Activated B cell treated with CpG ODN at 0.5 μM for 24 hours (primary cell): ENCODE data around the gene ARHGEF2. TPM values are rescaled to one million over a fixed set of nuclear protein-coding genes. Genes with fewer than 3 reads are reported as not detected.
A peak's percentile ranks its signal among the peaks of the same experiment; 100 is the strongest.

Source experiments
- ATAC-seq: fragments of 200-7000 bp; cut with Tn5 transposase; one replicate; pipeline ENCODE4 v1.10.0; 2021; ENCODE audit warnings: low read depth, mild to moderate bottlenecking, moderate library complexity
- CTCF ChIA-PET: fragments of 350-600 bp; sonication (Branson Sonifier 250); formaldehyde crosslinking; loops from one replicate; lab custom pipeline; 2021; ENCODE audit warnings: antibody characterized with exemption; lab: Charles Lee
- POLR2A ChIA-PET: fragments of 350-600 bp; sonication (Branson Sonifier 250); formaldehyde crosslinking; loops from one replicate; lab custom pipeline; 2021; ENCODE audit warnings: antibody characterized with exemption; lab: Charles Lee
- DNase-seq: peaks from one replicate; pipeline ENCODE4 v3.0.0; 2022
- H3K27ac Mint-ChIP-seq: one replicate; pipeline ENCODE4 v1.8.0; 2020; ENCODE audit warnings: mixed read lengths
- H3K27me3 Mint-ChIP-seq: one replicate; pipeline ENCODE4 v1.8.0; 2021; ENCODE audit warnings: mixed read lengths
- H3K36me3 Mint-ChIP-seq: one replicate; pipeline ENCODE4 v1.8.0; 2021; ENCODE audit warnings: low read depth, mixed read lengths
- H3K4me1 Mint-ChIP-seq: one replicate; pipeline ENCODE4 v1.8.0; 2021; ENCODE audit warnings: mixed read lengths
- H3K4me3 Mint-ChIP-seq: one replicate; pipeline ENCODE4 v1.8.0; 2020; ENCODE audit warnings: mild to moderate bottlenecking, mixed read lengths
- H3K9me3 Mint-ChIP-seq: one replicate; pipeline ENCODE4 v1.8.0; 2020; ENCODE audit warnings: mixed read lengths
- intact Hi-C: fragments of 100-400 bp; cut with micrococcal nuclease; formaldehyde crosslinking; loops from one replicate; pipeline ENCODE4 v1.15.1; 2024
- total RNA-seq: library from RNA; stranded (reverse); gene quantifications from 2 replicates; pipeline ENCODE4 v1.2.3, GENCODE V29; 2022
- TF ChIP-seq, protein P1 (sequence below): fragments of 200-600 bp; IDR thresholded peaks from one replicate; pipeline ENCODE4 v1.8.0; 2022; ENCODE audit warnings: antibody characterized with exemption, mild to moderate bottlenecking

The ARHGEF2 gene
- total RNA-seq, 1 donor from 2014 or later: 207 TPM

DNA sequence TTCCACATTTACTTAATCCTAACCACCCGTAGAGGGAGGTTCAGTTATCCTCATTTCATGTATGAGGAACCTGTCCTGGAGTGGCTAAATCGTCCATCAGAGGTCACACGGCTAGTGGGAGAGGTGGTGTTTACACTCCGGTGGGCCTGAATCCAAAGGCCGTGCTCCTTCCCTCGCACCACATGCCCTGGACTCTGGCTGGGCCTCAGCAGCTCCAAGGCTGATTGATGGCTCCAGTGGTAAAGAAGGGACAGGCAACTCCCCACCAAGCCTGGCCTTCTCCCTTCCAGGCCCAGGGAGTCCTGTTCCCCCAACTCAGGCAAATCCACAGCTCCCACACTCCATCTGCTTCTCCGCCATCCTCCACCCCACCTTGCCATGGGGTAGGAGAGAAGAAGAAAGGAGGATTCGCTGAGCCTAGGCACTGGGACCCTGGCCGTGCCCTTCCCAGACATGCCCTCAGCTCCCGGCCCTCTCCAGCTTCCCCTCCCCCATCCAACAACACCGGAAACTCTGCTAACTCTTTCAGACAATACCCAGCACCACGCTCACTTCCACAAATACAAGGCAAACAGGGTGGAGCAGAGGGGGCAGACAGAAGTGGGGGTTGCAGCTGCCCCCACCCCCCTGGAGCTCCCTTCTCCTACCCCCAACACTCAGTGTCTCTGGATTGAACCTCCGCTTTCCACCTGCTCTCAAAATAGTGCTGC, 10.9 kb downstream of the ARHGEF2 start:
- intact Hi-C loops: loop anchor here (2.0 kb wide), 1 partner anchor 15 kb away; no protein-coding TSS in a partner anchor
- no peaks in the 10 kb centered on the region for H3K9me3 Mint-ChIP-seq
- H3K27ac Mint-ChIP-seq: peak overlapping the region; percentile 80
- ATAC-seq: no peak
- peaks cover 82% of the 10 kb centered on the region for H3K4me1 Mint-ChIP-seq
- TF ChIP-seq, protein P1, sequence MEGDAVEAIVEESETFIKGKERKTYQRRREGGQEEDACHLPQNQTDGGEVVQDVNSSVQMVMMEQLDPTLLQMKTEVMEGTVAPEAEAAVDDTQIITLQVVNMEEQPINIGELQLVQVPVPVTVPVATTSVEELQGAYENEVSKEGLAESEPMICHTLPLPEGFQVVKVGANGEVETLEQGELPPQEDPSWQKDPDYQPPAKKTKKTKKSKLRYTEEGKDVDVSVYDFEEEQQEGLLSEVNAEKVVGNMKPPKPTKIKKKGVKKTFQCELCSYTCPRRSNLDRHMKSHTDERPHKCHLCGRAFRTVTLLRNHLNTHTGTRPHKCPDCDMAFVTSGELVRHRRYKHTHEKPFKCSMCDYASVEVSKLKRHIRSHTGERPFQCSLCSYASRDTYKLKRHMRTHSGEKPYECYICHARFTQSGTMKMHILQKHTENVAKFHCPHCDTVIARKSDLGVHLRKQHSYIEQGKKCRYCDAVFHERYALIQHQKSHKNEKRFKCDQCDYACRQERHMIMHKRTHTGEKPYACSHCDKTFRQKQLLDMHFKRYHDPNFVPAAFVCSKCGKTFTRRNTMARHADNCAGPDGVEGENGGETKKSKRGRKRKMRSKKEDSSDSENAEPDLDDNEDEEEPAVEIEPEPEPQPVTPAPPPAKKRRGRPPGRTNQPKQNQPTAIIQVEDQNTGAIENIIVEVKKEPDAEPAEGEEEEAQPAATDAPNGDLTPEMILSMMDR: no peak
- H3K4me3 Mint-ChIP-seq: peak overlapping the region; percentile 56
- H3K36me3 Mint-ChIP-seq: peaks cover 78% of the 10 kb centered on the region
- H3K27me3 Mint-ChIP-seq: no peaks in the 10 kb centered on the region
- ChIA-PET CTCF (interaction anchor here (0.7 to 1.8 kb wide), 4 partner anchors 11 to 29 kb away, joined by 3 to 7 read pairs (median 4); partner anchors contain the start of gene ARHGEF2), POLR2A (interaction anchor here (0.6 to 7.2 kb wide), 13 partner anchors 7 to 280 kb away, joined by 3 to 113 read pairs (median 5); partner anchors contain the start of genes ARHGEF2 and KHDC4)
- DNase-seq: no peak

DNA sequence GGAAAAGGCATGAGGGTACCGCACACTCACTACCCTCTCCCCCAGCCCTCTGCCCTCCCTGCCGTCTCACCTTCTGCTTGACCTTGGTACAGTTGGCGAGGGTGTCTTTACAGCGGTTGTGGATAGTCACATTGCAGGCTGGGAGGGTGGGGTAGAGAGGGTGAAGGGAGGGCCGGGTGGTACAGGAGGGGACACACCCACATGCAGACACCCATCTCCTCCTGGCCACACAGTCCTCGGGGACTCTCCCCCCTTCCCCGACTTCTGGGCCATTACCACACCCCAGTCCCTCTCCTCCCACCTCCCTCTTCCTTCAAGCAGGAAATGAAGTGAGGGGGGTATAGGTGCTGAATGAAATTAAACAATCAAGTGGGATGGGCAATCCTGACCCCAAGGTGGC, 11.6 kb downstream of the ARHGEF2 start:
- Mint-ChIP-seq H3K4me3 (no peak overlapping the region), H3K27me3 (no peaks in the 10 kb centered on the region), H3K36me3 (peaks cover 79% of the 10 kb centered on the region), H3K4me1 (peaks cover 82% of the 10 kb centered on the region), H3K27ac (peak overlapping the region; percentile 77), H3K9me3 (no peaks in the 10 kb centered on the region)
- ChIA-PET POLR2A (interaction anchor here (1.1 to 7.2 kb wide), 5 partner anchors 8 to 33 kb away, joined by 3 to 113 read pairs (median 5); partner anchors contain the start of genes ARHGEF2 and KHDC4), CTCF (interaction anchor here (1.5 to 1.8 kb wide), 2 partner anchors 17 to 29 kb away, joined by 4 to 7 read pairs; no protein-coding TSS in a partner anchor)
- TF ChIP-seq, protein P1: no peak
- intact Hi-C loops: loop anchor here (2.0 kb wide), 1 partner anchor 16 kb away; no protein-coding TSS in a partner anchor
- no peak for ATAC-seq
- DNase-seq: no peak

DNA sequence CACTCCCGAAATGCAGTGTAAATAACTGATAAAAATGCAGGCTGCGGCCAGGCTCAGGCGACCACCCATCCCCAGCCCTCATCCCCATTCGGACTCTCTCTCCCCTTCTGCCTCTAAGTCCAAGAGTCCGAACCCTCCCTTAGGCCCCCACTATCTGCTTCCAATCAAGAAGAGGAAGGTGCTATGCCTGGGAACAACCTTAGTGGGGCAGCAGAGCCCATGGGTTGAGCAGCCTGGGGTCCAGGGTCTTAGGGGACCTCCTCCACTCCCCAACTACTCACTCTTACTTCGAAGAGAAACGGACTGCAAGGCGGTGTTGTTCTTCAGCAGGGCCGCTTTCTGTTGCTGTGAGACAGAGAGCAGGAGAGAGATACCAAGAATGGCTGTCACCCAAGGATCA, 12.2 kb downstream of the ARHGEF2 start:
- ChIA-PET CTCF (interaction anchor here (0.8 to 1.5 kb wide), 2 partner anchors 8 to 18 kb away, joined by 3 to 4 read pairs; no protein-coding TSS in a partner anchor), POLR2A (interaction anchor here (1.9 to 7.2 kb wide), 2 partner anchors 9 to 13 kb away, joined by 4 to 113 read pairs; partner anchors contain the start of gene ARHGEF2)
- no peak for DNase-seq
- no peaks in the 10 kb centered on the region for H3K27me3 Mint-ChIP-seq
- no peak for ATAC-seq
- H3K4me1 Mint-ChIP-seq: peaks cover 83% of the 10 kb centered on the region
- intact Hi-C loops: loop anchor here (2.0 kb wide), 1 partner anchor 17 kb away; no protein-coding TSS in a partner anchor
- H3K9me3 Mint-ChIP-seq: no peaks in the 10 kb centered on the region
- no peak overlapping the region for H3K4me3 Mint-ChIP-seq
- TF ChIP-seq, protein P1: no peak
- peaks cover 86% of the 10 kb centered on the region for H3K36me3 Mint-ChIP-seq
- H3K27ac Mint-ChIP-seq: peak overlapping the region; percentile 77

DNA sequence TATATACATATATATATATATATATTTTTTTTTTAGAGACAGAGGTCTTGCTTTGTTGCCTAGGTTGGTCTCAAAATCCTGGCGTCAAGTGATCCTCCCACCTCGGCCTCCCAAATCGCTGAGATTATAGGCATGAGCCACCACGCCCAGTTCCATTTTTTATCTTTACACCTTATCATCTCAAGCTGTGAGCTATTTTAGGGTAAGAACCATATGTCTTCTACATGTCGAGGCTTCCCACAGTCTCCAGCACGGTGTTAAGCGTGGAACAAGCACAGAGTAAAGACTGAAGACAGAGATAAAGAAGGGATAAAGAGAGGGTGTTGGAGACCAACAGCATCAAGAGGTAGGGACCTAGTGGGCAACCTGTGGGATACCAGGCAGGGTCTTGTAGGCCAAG, 14.2 kb downstream of the ARHGEF2 start:
- Mint-ChIP-seq H3K27me3 (no peaks in the 10 kb centered on the region), H3K27ac (peak overlapping the region; percentile 67), H3K36me3 (peaks cover 92% of the 10 kb centered on the region), H3K4me3 (no peak overlapping the region), H3K4me1 (peaks cover 83% of the 10 kb centered on the region), H3K9me3 (no peaks in the 10 kb centered on the region)
- DNase-seq: no peak
- CTCF ChIA-PET: interaction anchor here (1.0 kb wide), 1 partner anchor 25 kb away, joined by 3 read pairs; no protein-coding TSS in a partner anchor
- POLR2A ChIA-PET: interaction anchor here (2.2 kb wide), 1 partner anchor 19 kb away, joined by 11 read pairs; no protein-coding TSS in a partner anchor
- ATAC-seq: no peak
- TF ChIP-seq, protein P1: no peak
- intact Hi-C loops: no loop called here
